Cardiac fibroblast (primary cell): ENCODE results near the gene ZBTB34.
A peak's percentile ranks its signal among the peaks of the same experiment; 100 is the strongest.

Experiments used
- DNase-seq, 2 donors: peaks; one replicate each; pipeline versions ENCODE4 v3.0.0 to v3.0.0-alpha.2; 2010; ENCODE audit warnings: low read depth in 2 of 2
- H3K4me3 ChIP-seq, 2 donors: replicated peaks in 1 of 2; 1 replicate in 1 of 2; 2 replicates in 1 of 2; pipeline ENCODE4 v1.5.1; 2011; ENCODE audit warnings: low read depth in 2 of 2, low read length in 2 of 2, mild to moderate bottlenecking in 2 of 2, moderate library complexity in 1 of 2
- CTCF ChIP-seq: IDR thresholded peaks from one replicate; pipeline ENCODE4 v1.5.1; 2011; ENCODE audit warnings: low read depth, mild to moderate bottlenecking, low read length, inconsistent platforms

ZBTB34 gene

GRCh38 chr9:126860757-126861466, 473 bp downstream of the ZBTB34 start:
- no peak for TF ChIP-seq CTCF
- DNase-seq, result peak in 1 of 2 donors; percentile 29
- peak overlapping the region; percentile 75 to 89 for H3K4me3 ChIP-seq

GRCh38 chr9:126861707-126862103, 1.3 kb downstream of the ZBTB34 start:
- H3K4me3 ChIP-seq, result peak overlapping the region; percentile 75 to 89
- peak; percentile 62 to 66 for DNase-seq
- no peak for TF ChIP-seq CTCF

- no peak for TF ChIP-seq CTCF
- no peak for DNase-seq
- H3K4me3 ChIP-seq, result peak overlapping the region; percentile 75 to 89
Observed at GRCh38 chr9:126862104-126862761, 1.8 kb downstream of the ZBTB34 start.

GRCh38 chr9:126864771-126865170, 4.3 kb downstream of the ZBTB34 start:
- no peak for TF ChIP-seq CTCF
- no peak for DNase-seq
- no peak overlapping the region for H3K4me3 ChIP-seq

GRCh38 chr9:126869368-126869767, 8.9 kb downstream of the ZBTB34 start:
- no peak for TF ChIP-seq CTCF
- DNase-seq, result no peak
- H3K4me3 ChIP-seq, result no peak overlapping the region

GRCh38 chr9:126872516-126872915, 12.1 kb downstream of the ZBTB34 start:
- no peak for TF ChIP-seq CTCF
- no peak overlapping the region for H3K4me3 ChIP-seq
- no peak for DNase-seq
